A549 (cell line): ENCODE data around the gene IFT57. TPM values are rescaled to one million over a fixed set of nuclear protein-coding genes. Genes with fewer than 3 reads are reported as not detected.

Experiments
- ATAC-seq, 2 experiments: fragments of 200-7000 bp in 1 of 2; fragments of >200 bp in 1 of 2; cut with Nextera tagmentation in 1 of 2; cut with Tn5 transposase in 1 of 2; 3 replicates each; pipeline versions ENCODE4 v1.8.0 to v1.9.1; 2018 to 2020; ENCODE audit warnings: mild to moderate bottlenecking in 1 of 2, moderate library complexity in 1 of 2
- CTCF ChIA-PET: fragments of 300-600 bp; sonication (Branson Sonifier 250); formaldehyde crosslinking; extraction: SDS; loops from one replicate; lab custom pipeline; 2021; ENCODE audit warnings: antibody characterized with exemption, inconsistent platforms; lab: Yijun Ruan, JAX
- POLR2A ChIA-PET: fragments of 350-600 bp; formaldehyde crosslinking; extraction: SDS; loops from one replicate; lab custom pipeline; 2021; ENCODE audit warnings: antibody characterized with exemption, inconsistent platforms; lab: Yijun Ruan, JAX
- DNase-seq, 2 experiments: peaks; one replicate each; pipeline versions ENCODE4 v3.0.0 to v3.0.0-alpha.2; 2011 to 2016; ENCODE audit warnings: low read depth in 1 of 2, low spot score in 1 of 2
- FAIRE-seq: peaks from 2 replicates; lab custom pipeline; 2011; peaks lifted over from hg19 to GRCh38; lab: Jason Lieb, UNC
- H3K27ac ChIP-seq, 2 experiments: fragments of >200 bp; sonication (Bioruptor Twin); formaldehyde crosslinking; 3 replicates each; pipeline ENCODE4 v1.5.1; 2016 to 2017
- H3K4me1 ChIP-seq: fragments of >200 bp; sonication (Bioruptor Twin); formaldehyde crosslinking; 3 replicates; pipeline ENCODE4 v1.6.1; 2016
- H3K4me2 ChIP-seq: fragments of >200 bp; sonication (Bioruptor Twin); formaldehyde crosslinking; 3 replicates; pipeline ENCODE4 v1.6.1; 2016
- H3K4me3 ChIP-seq: fragments of >200 bp; sonication (Bioruptor Twin); formaldehyde crosslinking; 3 replicates; pipeline ENCODE4 v1.5.1; 2016
- H3K9me3 ChIP-seq: fragments of >200 bp; sonication (Bioruptor Twin); formaldehyde crosslinking; 3 replicates; pipeline ENCODE4 v1.6.1; 2016
- ATOH8 ChIP-seq: fragments of 250-450 bp; sonication (Bioruptor Pico); IDR thresholded peaks from 2 replicates; pipeline ENCODE4 v1.5.0; 2020; ENCODE audit warnings: low read depth, mild to moderate bottlenecking, moderate library complexity
- CBX8 ChIP-seq: fragments of 200-600 bp; sonication (generic); IDR thresholded peaks from 2 replicates; pipeline ENCODE4 v1.6.1; 2016
- CHD2 ChIP-seq: fragments of 150-350 bp; IDR thresholded peaks from 2 replicates; pipeline ENCODE4 v1.6.1; 2014; ENCODE audit warnings: low read length; ENCODE audit not compliant: partially characterized antibody
- EHF ChIP-seq: fragments of 250-450 bp; sonication (Bioruptor Pico); IDR thresholded peaks from 2 replicates; pipeline ENCODE4 v1.5.0; 2020; ENCODE audit warnings: mild to moderate bottlenecking
- EHMT2 ChIP-seq: fragments of 200-600 bp; sonication (generic); IDR thresholded peaks from 2 replicates; pipeline ENCODE4 v1.6.1; 2016; ENCODE audit warnings: antibody characterized with exemption, low read depth, mild to moderate bottlenecking, moderate library complexity
- EP300 ChIP-seq, 2 experiments: fragments of >200 bp; sonication (Bioruptor Twin); formaldehyde crosslinking; IDR thresholded peaks; 2 replicates in 1 of 2; 3 replicates in 1 of 2; pipeline ENCODE4 v1.6.1; 2016 to 2017
- ESRRA ChIP-seq: fragments of 150-350 bp; IDR thresholded peaks from 2 replicates; pipeline ENCODE4 v1.6.1; 2014; ENCODE audit warnings: mild to moderate bottlenecking, low read length, borderline replicate concordance
- FOSB ChIP-seq: fragments of 250-450 bp; sonication (Bioruptor Pico); IDR thresholded peaks from 2 replicates; pipeline ENCODE4 v1.5.0; 2020; ENCODE audit warnings: mild to moderate bottlenecking, moderate library complexity
- FOXS1 ChIP-seq: fragments of 250-450 bp; sonication (Bioruptor Pico); IDR thresholded peaks from 2 replicates; pipeline ENCODE4 v1.5.0; 2020; ENCODE audit warnings: mild to moderate bottlenecking, moderate library complexity
- GATA3 ChIP-seq: IDR thresholded peaks from 2 replicates; pipeline ENCODE4 v1.6.1; 2012; ENCODE audit warnings: borderline replicate concordance
- HDAC2 ChIP-seq: fragments of 200-600 bp; sonication (generic); IDR thresholded peaks from 2 replicates; pipeline ENCODE4 v1.6.1; 2016
- HMGXB4 ChIP-seq: fragments of 250-450 bp; sonication (Bioruptor Pico); IDR thresholded peaks from 2 replicates; pipeline ENCODE4 v1.5.0; 2021; ENCODE audit warnings: mild to moderate bottlenecking, moderate library complexity, borderline replicate concordance
- HOXB13 ChIP-seq: fragments of 250-450 bp; sonication (Bioruptor Pico); IDR thresholded peaks from 2 replicates; pipeline ENCODE4 v1.5.0; 2020; ENCODE audit warnings: low read depth, mild to moderate bottlenecking, moderate library complexity
- JUNB ChIP-seq: fragments of >200 bp; sonication (Bioruptor Twin); formaldehyde crosslinking; IDR thresholded peaks from 2 replicates; pipeline ENCODE4 v1.6.1; 2016
- KDM5A ChIP-seq: fragments of 200-600 bp; sonication (generic); IDR thresholded peaks from 2 replicates; pipeline ENCODE4 v1.6.1; 2016; ENCODE audit warnings: antibody characterized with exemption, mild to moderate bottlenecking
- MAFK ChIP-seq: fragments of 450-650 bp; IDR thresholded peaks from 2 replicates; pipeline ENCODE4 v1.6.1; 2014; ENCODE audit not compliant: partially characterized antibody
- MYC ChIP-seq: IDR thresholded peaks from 2 replicates; pipeline ENCODE4 v1.6.1; 2012; ENCODE audit warnings: mild to moderate bottlenecking, inconsistent platforms, low read length, improper control_type of control experiment, borderline replicate concordance
- NPAS2 ChIP-seq: fragments of 250-450 bp; sonication (Bioruptor Pico); IDR thresholded peaks from 2 replicates; pipeline ENCODE4 v1.8.0; 2022; ENCODE audit warnings: mild to moderate bottlenecking, moderate library complexity, borderline replicate concordance
- POLR2A ChIP-seq: IDR thresholded peaks from 2 replicates; pipeline ENCODE4 v1.6.1; 2012; ENCODE audit warnings: mild to moderate bottlenecking, low read length
- SMC3 ChIP-seq: fragments of >200 bp; sonication (Bioruptor Twin); formaldehyde crosslinking; IDR thresholded peaks from 3 replicates; pipeline ENCODE4 v1.6.1; 2018; ENCODE audit warnings: inconsistent platforms
- SREBF2 ChIP-seq: fragments of 450-650 bp; IDR thresholded peaks from 2 replicates; pipeline ENCODE4 v1.6.1; 2014; ENCODE audit warnings: mild to moderate bottlenecking, moderate library complexity
- ZNF302 ChIP-seq: fragments of 250-450 bp; sonication (Bioruptor Pico); IDR thresholded peaks from 2 replicates; pipeline ENCODE4 v1.9.0; 2021; ENCODE audit warnings: inconsistent platforms, mild to moderate bottlenecking, moderate library complexity
- WGBS: methylation state at CpG from one replicate; pipeline ENCODE4 v1.1.6; 2017; ENCODE audit errors: missing lambda C conversion rate; 5-methylcytosine and 5-hydroxymethylcytosine counted together
- polyA plus RNA-seq, 4 experiments: library from polyadenylated mRNA; depleted of rRNA in 3 of 4; stranded (reverse); fragments of >200 nt; fragmentation: RNase III in 1 of 4; extraction: RNeasy Plus Mini Kit Qiagen cat#74134 plus additional on column Dnase treatment in 1 of 4; gene quantifications; 2 replicates in 3 of 4; 3 replicates in 1 of 4; pipeline ENCODE4 v1.2.3, GENCODE V29; 2011 to 2017
- TF ChIP-seq, protein P1 (sequence below): fragments of 150-350 bp; IDR thresholded peaks from 2 replicates; pipeline ENCODE4 v1.6.1; 2014; ENCODE audit warnings: low read depth, mild to moderate bottlenecking, low read length
- TF ChIP-seq, protein P2 (sequence below): IDR thresholded peaks from 2 replicates; pipeline ENCODE4 v1.6.1; 2012; ENCODE audit warnings: low read depth, borderline replicate concordance

IFT57 gene
- polyA plus RNA-seq, 2 of the 4 experiments (the other 2 are of a cell fraction), result 39.1 to 59.2 TPM

DNA sequence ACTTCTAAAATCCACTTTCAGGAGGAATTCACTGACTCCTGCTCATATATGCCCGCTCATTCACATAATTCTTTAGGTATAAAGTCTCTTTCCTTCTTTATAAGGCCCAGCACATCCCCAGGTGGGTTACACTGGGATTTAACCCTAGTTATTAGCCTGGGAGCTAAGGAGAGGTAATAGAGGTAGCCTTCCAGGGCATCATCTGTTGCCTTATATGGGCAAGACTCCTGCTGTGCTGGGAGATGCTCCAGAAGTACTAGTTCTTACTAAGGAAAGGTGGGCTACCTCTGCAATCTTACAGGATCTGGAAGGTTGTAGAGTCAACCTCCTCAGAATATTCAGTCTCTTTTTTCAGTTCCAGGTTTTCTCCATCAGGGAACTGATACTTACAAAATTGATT, 13.1 kb upstream of the IFT57 start:
- DNase-seq, result no peak
- POLR2A ChIA-PET, result no interaction called here
- H3K4me1 ChIP-seq, result no peaks in the 10 kb centered on the region
- CTCF ChIA-PET, result interaction anchor here (1.4 kb wide), 1 partner anchor 14 kb away, joined by 3 read pairs; no protein-coding TSS in a partner anchor
- H3K27ac ChIP-seq, result no peak overlapping the region
- TF ChIP-seq JUNB (no peak), KDM5A (no peak), MAFK (no peak), HOXB13 (CRISPR knock-in tag) (no peak), EP300 (IDR thresholded peaks at IDR 0.05) (no peak), HDAC2 (no peak), GATA3 (no peak)
- 61% methylated on average over 1 of the region's 1 CpG for WGBS
- H3K9me3 ChIP-seq, result no peaks in the 10 kb centered on the region
- no peak for FAIRE-seq
- H3K4me3 ChIP-seq, result no peak overlapping the region
- H3K4me2 ChIP-seq, result no peak overlapping the region
- ATAC-seq, result no peak

DNA sequence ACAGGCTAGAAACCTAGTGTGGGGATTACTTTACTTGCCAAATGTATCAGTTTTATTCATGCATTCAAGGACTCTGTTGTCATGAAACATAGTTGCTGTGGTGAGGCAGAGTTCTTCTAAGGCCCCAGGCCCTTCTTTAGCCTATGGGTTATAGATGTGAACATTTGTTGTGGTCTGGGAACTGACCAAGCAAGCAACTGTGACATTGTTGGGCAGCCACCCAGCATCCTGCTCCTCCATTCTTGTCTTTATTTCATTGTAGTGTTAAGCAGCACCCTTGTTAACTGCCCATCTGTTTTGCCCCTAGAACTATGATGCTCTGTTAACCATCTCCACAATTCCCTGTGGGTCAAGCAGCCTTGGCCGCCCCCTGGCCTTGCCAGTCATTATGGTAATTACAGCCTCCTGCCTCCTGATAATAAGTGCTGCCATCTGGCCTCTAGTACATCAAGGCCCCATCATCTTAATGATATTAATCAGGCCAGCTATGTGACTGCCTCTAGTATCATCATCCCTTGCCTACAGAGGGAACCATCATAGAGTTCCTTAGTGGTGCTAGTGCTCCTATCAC, 12.2 kb upstream of the IFT57 start:
- no peak overlapping the region for H3K27ac ChIP-seq
- DNase-seq (no peak), FAIRE-seq (no peak), ATAC-seq (no peak)
- no peaks in the 10 kb centered on the region for H3K4me1 ChIP-seq
- H3K4me2 ChIP-seq, result no peak overlapping the region
- WGBS, result 47% methylated on average over 1 of the region's 1 CpG
- TF ChIP-seq POLR2A (no peak), FOSB (CRISPR knock-in tag) (no peak), EHF (CRISPR knock-in tag) (no peak), CHD2 (no peak), CBX8 (no peak), ZNF302 (no peak), SMC3 (no peak), SREBF2 (no peak), EHMT2 (no peak), HMGXB4 (CRISPR knock-in tag) (no peak), MYC (no peak), ATOH8 (CRISPR knock-in tag) (no peak), NPAS2 (CRISPR knock-in tag) (no peak), EP300 (IDR thresholded peaks at IDR 0.05) (no peak), ESRRA (no peak), FOXS1 (CRISPR knock-in tag) (no peak)
- TF ChIP-seq, protein P1, sequence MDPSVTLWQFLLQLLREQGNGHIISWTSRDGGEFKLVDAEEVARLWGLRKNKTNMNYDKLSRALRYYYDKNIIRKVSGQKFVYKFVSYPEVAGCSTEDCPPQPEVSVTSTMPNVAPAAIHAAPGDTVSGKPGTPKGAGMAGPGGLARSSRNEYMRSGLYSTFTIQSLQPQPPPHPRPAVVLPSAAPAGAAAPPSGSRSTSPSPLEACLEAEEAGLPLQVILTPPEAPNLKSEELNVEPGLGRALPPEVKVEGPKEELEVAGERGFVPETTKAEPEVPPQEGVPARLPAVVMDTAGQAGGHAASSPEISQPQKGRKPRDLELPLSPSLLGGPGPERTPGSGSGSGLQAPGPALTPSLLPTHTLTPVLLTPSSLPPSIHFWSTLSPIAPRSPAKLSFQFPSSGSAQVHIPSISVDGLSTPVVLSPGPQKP, result no peak
- TF ChIP-seq, protein P2, sequence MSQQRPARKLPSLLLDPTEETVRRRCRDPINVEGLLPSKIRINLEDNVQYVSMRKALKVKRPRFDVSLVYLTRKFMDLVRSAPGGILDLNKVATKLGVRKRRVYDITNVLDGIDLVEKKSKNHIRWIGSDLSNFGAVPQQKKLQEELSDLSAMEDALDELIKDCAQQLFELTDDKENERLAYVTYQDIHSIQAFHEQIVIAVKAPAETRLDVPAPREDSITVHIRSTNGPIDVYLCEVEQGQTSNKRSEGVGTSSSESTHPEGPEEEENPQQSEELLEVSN, result no peak
- H3K9me3 ChIP-seq, result no peaks in the 10 kb centered on the region
- POLR2A ChIA-PET, result no interaction called here
- no peak overlapping the region for H3K4me3 ChIP-seq
- CTCF ChIA-PET, result interaction anchor here (1.4 kb wide), 1 partner anchor 15 kb away, joined by 3 read pairs; no protein-coding TSS in a partner anchor
